Measurements from ENCODE around the gene GK. TPM values are rescaled to one million over a fixed set of nuclear protein-coding genes. Genes with fewer than 3 reads are reported as not detected.

The GK gene
- total and polyA plus RNA-seq, 3 donors from 2014 or later: 3.3 to 10.5 (median 5.0) TPM

DNA sequence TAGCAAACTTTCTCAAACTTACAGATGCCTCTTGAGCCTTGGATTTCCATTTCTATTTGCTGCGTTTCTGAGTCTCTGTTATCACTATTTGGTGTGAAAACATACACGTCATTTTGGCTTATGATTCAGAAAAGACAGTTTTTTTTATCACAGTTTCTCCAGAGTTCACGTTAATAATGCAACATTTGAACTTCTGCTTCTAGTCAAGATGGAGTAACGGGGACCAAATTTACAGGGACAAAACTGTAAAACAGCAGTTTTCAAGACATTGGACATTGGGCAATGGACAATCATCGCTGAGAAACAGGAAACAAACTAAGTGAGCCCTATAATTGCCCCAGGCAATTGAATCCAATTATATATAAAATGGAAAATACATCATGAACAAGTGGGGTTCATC is 39.5 kb upstream of the GK start:
- H3K9me3 ChIP-seq: no peaks in the 10 kb centered on the region
- no peaks in the 10 kb centered on the region for H3K4me1 ChIP-seq
- TF ChIP-seq POLR2A (IDR thresholded peaks at IDR 0.05) (no peak), CTCF (IDR thresholded peaks at IDR 0.05) (no peak)
- no peak for DNase-seq
- no peaks in the 10 kb centered on the region for H3K27me3 ChIP-seq
- no peak overlapping the region for H3K4me3 ChIP-seq
- 44 to 75% methylated on average over 4 to 5 of the region's 5 CpGs for WGBS, 2 donors
- intact Hi-C loops (cut with DNase I; ENCODE audit: low total_unique reads): no loop called here
- H3K36me3 ChIP-seq (ENCODE audit: low read depth, missing control alignments): no peaks in the 10 kb centered on the region
- H3K27ac ChIP-seq: no peak overlapping the region

- H3K4me3 ChIP-seq: no peak overlapping the region
- WGBS, 2 donors: 69 to 80% methylated on average over 4 of the region's 4 CpGs
- no peak for DNase-seq
- H3K9me3 ChIP-seq: no peaks in the 10 kb centered on the region
- H3K4me1 ChIP-seq: no peaks in the 10 kb centered on the region
- no peak for TF ChIP-seq POLR2A (IDR thresholded peaks at IDR 0.05)
- TF ChIP-seq CTCF (IDR thresholded peaks at IDR 0.05): no peak
- H3K27me3 ChIP-seq: no peaks in the 10 kb centered on the region
- H3K36me3 ChIP-seq (ENCODE audit: low read depth, missing control alignments): no peaks in the 10 kb centered on the region
- no peak overlapping the region for H3K27ac ChIP-seq
- intact Hi-C loops (cut with DNase I; ENCODE audit: low total_unique reads): no loop called here
Observed at GRCh38 chrX:30615229-30615628, 38.0 kb upstream of the GK start.

- TF ChIP-seq CTCF (IDR thresholded peaks at IDR 0.05) (no peak), POLR2A (IDR thresholded peaks at IDR 0.05) (no peak)
- 71 to 87% methylated on average over 5 to 7 of the region's 7 CpGs for WGBS, 2 donors
Observed at GRCh38 chrX:30618160-30618765, 35.0 kb upstream of the GK start.

DNA sequence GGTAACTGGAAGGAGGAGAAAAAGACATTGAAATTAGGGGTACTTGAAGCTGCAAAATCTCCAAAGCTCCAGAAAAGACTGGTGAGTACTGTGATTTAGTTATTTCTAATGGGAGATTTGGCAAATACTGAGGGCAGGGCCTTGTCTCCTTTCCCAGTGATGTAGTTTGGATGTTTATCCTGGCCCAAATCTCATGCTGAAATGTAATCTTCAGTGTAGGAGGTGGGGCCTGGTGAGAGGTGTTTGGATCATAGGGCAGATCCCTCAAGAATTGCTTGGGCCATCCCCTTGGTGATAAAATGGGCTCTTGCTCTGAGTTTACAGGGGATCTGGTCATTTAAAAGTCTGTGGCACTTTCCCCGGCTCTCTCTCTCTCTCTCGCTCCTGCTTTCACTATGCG is 33.1 kb upstream of the GK start:
- no peaks in the 10 kb centered on the region for H3K27me3 ChIP-seq
- no peaks in the 10 kb centered on the region for H3K9me3 ChIP-seq
- intact Hi-C loops (cut with DNase I; ENCODE audit: low total_unique reads): no loop called here
- TF ChIP-seq CTCF (IDR thresholded peaks at IDR 0.05): no peak
- TF ChIP-seq POLR2A (IDR thresholded peaks at IDR 0.05): no peak
- 91 to 100% methylated on average over 3 of the region's 3 CpGs for WGBS, 2 donors
- no peak for DNase-seq
- H3K36me3 ChIP-seq (ENCODE audit: low read depth, missing control alignments): no peaks in the 10 kb centered on the region
- no peak overlapping the region for H3K4me3 ChIP-seq
- no peaks in the 10 kb centered on the region for H3K4me1 ChIP-seq
- H3K27ac ChIP-seq: no peak overlapping the region

More at GRCh38 chrX:30618160-30618765, 35.0 kb upstream of the GK start:
- H3K27me3 ChIP-seq: no peaks in the 10 kb centered on the region
- no peaks in the 10 kb centered on the region for H3K9me3 ChIP-seq
- H3K36me3 ChIP-seq (ENCODE audit: low read depth, missing control alignments): no peaks in the 10 kb centered on the region
- no peak for DNase-seq
- no peaks in the 10 kb centered on the region for H3K4me1 ChIP-seq
- H3K4me3 ChIP-seq: no peak overlapping the region
- intact Hi-C loops (cut with DNase I; ENCODE audit: low total_unique reads): no loop called here
- no peak overlapping the region for H3K27ac ChIP-seq

GRCh38 chrX:30620980-30621618 is 32.1 kb upstream of the GK start:
- Histone ChIP-seq H3K27me3 (no peaks in the 10 kb centered on the region), H3K4me1 (no peaks in the 10 kb centered on the region), H3K9me3 (no peaks in the 10 kb centered on the region), H3K36me3 (ENCODE audit: low read depth, missing control alignments) (no peaks in the 10 kb centered on the region), H3K27ac (no peak overlapping the region), H3K4me3 (no peak overlapping the region)
- intact Hi-C loops (cut with DNase I; ENCODE audit: low total_unique reads): no loop called here
- no peak for TF ChIP-seq CTCF (IDR thresholded peaks at IDR 0.05)
- TF ChIP-seq POLR2A (IDR thresholded peaks at IDR 0.05): no peak
- WGBS, 2 donors: 43 to 72% methylated on average over 2 of the region's 2 CpGs
- no peak for DNase-seq

Data from testis (tissue), 3 donors.